ENCODE data around the gene AUTS2. TPM values are rescaled to one million over a fixed set of nuclear protein-coding genes. Genes with fewer than 3 reads are reported as not detected.

Gene AUTS2
- total and polyA plus RNA-seq, 10 of the 15 experiments (the other 5 are each of a cell fraction or from before 2014, with no cell fraction given), result 6.4 to 55.6 (median 21.6) TPM

DNA sequence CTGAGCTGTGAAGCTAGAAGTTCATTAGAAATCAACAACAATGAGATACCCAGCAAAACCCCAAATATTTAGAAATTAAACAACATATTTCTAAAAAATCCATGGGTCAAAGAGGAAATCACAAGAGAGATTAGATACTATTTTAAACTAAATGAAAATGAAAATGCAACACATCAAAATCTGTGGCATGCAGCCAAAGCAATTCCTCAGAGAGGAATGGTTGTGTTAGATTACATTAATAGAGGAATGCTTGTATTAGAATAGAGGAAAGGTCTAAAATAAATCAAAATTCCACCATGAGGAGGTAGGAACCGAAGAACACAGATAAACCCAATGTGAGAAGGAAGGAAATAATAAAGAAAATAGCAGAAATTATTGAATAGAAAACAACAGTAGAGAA is 891.5 kb downstream of the AUTS2 start (continued):
- TF ChIP-seq, protein P1, sequence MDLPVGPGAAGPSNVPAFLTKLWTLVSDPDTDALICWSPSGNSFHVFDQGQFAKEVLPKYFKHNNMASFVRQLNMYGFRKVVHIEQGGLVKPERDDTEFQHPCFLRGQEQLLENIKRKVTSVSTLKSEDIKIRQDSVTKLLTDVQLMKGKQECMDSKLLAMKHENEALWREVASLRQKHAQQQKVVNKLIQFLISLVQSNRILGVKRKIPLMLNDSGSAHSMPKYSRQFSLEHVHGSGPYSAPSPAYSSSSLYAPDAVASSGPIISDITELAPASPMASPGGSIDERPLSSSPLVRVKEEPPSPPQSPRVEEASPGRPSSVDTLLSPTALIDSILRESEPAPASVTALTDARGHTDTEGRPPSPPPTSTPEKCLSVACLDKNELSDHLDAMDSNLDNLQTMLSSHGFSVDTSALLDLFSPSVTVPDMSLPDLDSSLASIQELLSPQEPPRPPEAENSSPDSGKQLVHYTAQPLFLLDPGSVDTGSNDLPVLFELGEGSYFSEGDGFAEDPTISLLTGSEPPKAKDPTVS (IDR thresholded peaks at IDR 0.05; ENCODE audit: low read depth, low read length), result no peak
- TF ChIP-seq SUZ12 (IDR thresholded peaks at IDR 0.05; ENCODE audit: unreplicated experiment), result no peak
- TF ChIP-seq, protein P2, sequence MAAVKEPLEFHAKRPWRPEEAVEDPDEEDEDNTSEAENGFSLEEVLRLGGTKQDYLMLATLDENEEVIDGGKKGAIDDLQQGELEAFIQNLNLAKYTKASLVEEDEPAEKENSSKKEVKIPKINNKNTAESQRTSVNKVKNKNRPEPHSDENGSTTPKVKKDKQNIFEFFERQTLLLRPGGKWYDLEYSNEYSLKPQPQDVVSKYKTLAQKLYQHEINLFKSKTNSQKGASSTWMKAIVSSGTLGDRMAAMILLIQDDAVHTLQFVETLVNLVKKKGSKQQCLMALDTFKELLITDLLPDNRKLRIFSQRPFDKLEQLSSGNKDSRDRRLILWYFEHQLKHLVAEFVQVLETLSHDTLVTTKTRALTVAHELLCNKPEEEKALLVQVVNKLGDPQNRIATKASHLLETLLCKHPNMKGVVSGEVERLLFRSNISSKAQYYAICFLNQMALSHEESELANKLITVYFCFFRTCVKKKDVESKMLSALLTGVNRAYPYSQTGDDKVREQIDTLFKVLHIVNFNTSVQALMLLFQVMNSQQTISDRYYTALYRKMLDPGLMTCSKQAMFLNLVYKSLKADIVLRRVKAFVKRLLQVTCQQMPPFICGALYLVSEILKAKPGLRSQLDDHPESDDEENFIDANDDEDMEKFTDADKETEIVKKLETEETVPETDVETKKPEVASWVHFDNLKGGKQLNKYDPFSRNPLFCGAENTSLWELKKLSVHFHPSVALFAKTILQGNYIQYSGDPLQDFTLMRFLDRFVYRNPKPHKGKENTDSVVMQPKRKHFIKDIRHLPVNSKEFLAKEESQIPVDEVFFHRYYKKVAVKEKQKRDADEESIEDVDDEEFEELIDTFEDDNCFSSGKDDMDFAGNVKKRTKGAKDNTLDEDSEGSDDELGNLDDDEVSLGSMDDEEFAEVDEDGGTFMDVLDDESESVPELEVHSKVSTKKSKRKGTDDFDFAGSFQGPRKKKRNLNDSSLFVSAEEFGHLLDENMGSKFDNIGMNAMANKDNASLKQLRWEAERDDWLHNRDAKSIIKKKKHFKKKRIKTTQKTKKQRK (IDR thresholded peaks at IDR 0.05; ENCODE audit: low read depth, low read length), result no peak
- no peak for TF ChIP-seq SIX5 (IDR thresholded peaks at IDR 0.05; ENCODE audit: low read depth, low read length, severe bottlenecking)
- no peak for TF ChIP-seq ZZZ3 (IDR thresholded peaks at IDR 0.05; ENCODE audit: control insufficient read depth, insufficient read length, low read depth)

DNA sequence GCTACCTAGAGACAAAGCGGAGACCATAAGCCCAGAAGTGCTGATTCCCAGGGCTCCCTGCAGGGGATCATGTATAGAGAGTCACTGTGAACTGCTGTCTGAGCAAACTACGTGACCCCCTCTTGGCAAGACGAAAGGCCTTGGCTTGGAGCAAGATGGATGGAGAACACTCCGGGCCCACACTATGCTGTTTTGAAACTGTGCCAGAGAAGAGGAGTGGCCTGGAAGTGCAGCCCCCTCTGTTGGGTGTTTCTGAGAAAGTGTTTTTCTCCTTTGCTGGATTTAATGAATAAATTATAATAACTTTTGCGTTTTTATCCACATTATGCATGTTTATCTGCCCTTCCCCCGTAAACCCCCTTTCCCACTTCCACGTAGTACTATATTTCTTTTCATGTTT is 894.4 kb downstream of the AUTS2 start:
- FAIRE-seq (no peak), DNase-seq (ENCODE audit: low read depth, low spot score) (no peak), ATAC-seq (no peak)
- H3K27ac ChIP-seq (ENCODE audit: control insufficient read depth, insufficient read depth), result no peak overlapping the region
- intact Hi-C loops (cut with micrococcal nuclease; ENCODE audit: unreplicated experiment) (no loop called here), in situ Hi-C loops (cut with MboI) (no loop called here)
- ChIA-PET SMC1A (ENCODE audit: uncharacterized antibody, unreplicated experiment) (interaction anchor here (0.7 to 2.0 kb wide), 2 partner anchors 9 to 10 kb away, joined by 4 to 6 read pairs; no protein-coding TSS in a partner anchor), RAD21 (ENCODE audit: unreplicated experiment) (no interaction called here), CTCF (no interaction called here), POLR2A (no interaction called here)
- no peak overlapping the region for H2AFZ ChIP-seq (ENCODE audit: control insufficient read depth, low read depth, low read length)
- no peaks in the 10 kb centered on the region for H3K79me2 ChIP-seq (ENCODE audit: control insufficient read depth, insufficient read depth, low read length)
- H3K36me3 ChIP-seq (ENCODE audit: control insufficient read depth in 2 of 2, insufficient read depth in 2 of 2, low read length in 1 of 2), result peaks cover 0 to 4% of the 10 kb centered on the region in 2 experiments; a peak in 1 of 4 replicates
- BruUV-seq (replicated peaks), result no TSS peak
- no peak overlapping the region for H3K9ac ChIP-seq (ENCODE audit: control insufficient read depth, insufficient read depth, low read length)
- H3K9me3 ChIP-seq (replicated peaks; ENCODE audit: control insufficient read depth, insufficient read depth, low read length), result no peaks in the 10 kb centered on the region; the same call in 2 of the 3 replicates
- no peaks in the 10 kb centered on the region for H4K20me1 ChIP-seq (ENCODE audit: control insufficient read depth, insufficient read depth)
- no peaks in the 10 kb centered on the region for H3K27me3 ChIP-seq (replicated peaks in 1 of 2; ENCODE audit: control insufficient read depth in 2 of 2, insufficient read depth in 2 of 2, low read length in 1 of 2)
- no peak overlapping the region for H3K4me3 ChIP-seq
- WGBS (ENCODE audit: insufficient coverage, insufficient replicate concordance, low lambda C conversion rate, missing lambda C conversion rate), result 54% methylated on average over 7 of the region's 7 CpGs
- no peaks in the 10 kb centered on the region for H3K4me1 ChIP-seq (ENCODE audit: control insufficient read depth, insufficient read depth, low read length)
- no peak overlapping the region for H3K4me2 ChIP-seq (ENCODE audit: control insufficient read depth, insufficient read depth)
- TF ChIP-seq LARP7 (IDR thresholded peaks at IDR 0.05) (no peak), SMAD5 (IDR thresholded peaks at IDR 0.05; ENCODE audit: low read depth) (no peak), BHLHE40 (IDR thresholded peaks at IDR 0.05; ENCODE audit: borderline replicate concordance in 1 of 2, low read depth in 2 of 2, low read length in 1 of 2) (no peak), SREBF1 (IDR thresholded peaks at IDR 0.05; ENCODE audit: low read length) (no peak), TCF7 (IDR thresholded peaks at IDR 0.05; ENCODE audit: borderline replicate concordance) (no peak), ZSCAN29 (IDR thresholded peaks at IDR 0.05) (no peak), EED (IDR thresholded peaks at IDR 0.05; ENCODE audit: low read depth) (no peak), TARDBP (IDR thresholded peaks at IDR 0.05; ENCODE audit: borderline replicate concordance) (no peak)
- TF ChIP-seq, protein P3, sequence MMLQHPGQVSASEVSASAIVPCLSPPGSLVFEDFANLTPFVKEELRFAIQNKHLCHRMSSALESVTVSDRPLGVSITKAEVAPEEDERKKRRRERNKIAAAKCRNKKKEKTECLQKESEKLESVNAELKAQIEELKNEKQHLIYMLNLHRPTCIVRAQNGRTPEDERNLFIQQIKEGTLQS (IDR thresholded peaks at IDR 0.05; ENCODE audit: borderline replicate concordance, extremely low read depth, low read depth, low read length), result no peak
- TF ChIP-seq, protein P4, sequence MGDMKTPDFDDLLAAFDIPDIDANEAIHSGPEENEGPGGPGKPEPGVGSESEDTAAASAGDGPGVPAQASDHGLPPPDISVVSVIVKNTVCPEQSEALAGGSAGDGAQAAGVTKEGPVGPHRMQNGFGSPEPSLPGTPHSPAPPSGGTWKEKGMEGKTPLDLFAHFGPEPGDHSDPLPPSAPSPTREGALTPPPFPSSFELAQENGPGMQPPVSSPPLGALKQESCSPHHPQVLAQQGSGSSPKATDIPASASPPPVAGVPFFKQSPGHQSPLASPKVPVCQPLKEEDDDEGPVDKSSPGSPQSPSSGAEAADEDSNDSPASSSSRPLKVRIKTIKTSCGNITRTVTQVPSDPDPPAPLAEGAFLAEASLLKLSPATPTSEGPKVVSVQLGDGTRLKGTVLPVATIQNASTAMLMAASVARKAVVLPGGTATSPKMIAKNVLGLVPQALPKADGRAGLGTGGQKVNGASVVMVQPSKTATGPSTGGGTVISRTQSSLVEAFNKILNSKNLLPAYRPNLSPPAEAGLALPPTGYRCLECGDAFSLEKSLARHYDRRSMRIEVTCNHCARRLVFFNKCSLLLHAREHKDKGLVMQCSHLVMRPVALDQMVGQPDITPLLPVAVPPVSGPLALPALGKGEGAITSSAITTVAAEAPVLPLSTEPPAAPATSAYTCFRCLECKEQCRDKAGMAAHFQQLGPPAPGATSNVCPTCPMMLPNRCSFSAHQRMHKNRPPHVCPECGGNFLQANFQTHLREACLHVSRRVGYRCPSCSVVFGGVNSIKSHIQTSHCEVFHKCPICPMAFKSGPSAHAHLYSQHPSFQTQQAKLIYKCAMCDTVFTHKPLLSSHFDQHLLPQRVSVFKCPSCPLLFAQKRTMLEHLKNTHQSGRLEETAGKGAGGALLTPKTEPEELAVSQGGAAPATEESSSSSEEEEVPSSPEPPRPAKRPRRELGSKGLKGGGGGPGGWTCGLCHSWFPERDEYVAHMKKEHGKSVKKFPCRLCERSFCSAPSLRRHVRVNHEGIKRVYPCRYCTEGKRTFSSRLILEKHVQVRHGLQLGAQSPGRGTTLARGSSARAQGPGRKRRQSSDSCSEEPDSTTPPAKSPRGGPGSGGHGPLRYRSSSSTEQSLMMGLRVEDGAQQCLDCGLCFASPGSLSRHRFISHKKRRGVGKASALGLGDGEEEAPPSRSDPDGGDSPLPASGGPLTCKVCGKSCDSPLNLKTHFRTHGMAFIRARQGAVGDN (IDR thresholded peaks at IDR 0.05), result no peak

All from GM12878 (cell line).